LNCAP (cell line): ENCODE data around the gene SLIT2.

Experiments used
- TF ChIP-seq, protein P1 (sequence below): fragments of 450-650 bp; IDR thresholded peaks from 2 replicates; pipeline ENCODE4 v1.5.1; 2017; ENCODE audit warnings: mild to moderate bottlenecking

Gene SLIT2

GRCh38 chr4:20249333-20249732 is 2.4 kb upstream of the SLIT2 start:
- TF ChIP-seq, protein P1, sequence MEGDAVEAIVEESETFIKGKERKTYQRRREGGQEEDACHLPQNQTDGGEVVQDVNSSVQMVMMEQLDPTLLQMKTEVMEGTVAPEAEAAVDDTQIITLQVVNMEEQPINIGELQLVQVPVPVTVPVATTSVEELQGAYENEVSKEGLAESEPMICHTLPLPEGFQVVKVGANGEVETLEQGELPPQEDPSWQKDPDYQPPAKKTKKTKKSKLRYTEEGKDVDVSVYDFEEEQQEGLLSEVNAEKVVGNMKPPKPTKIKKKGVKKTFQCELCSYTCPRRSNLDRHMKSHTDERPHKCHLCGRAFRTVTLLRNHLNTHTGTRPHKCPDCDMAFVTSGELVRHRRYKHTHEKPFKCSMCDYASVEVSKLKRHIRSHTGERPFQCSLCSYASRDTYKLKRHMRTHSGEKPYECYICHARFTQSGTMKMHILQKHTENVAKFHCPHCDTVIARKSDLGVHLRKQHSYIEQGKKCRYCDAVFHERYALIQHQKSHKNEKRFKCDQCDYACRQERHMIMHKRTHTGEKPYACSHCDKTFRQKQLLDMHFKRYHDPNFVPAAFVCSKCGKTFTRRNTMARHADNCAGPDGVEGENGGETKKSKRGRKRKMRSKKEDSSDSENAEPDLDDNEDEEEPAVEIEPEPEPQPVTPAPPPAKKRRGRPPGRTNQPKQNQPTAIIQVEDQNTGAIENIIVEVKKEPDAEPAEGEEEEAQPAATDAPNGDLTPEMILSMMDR = peak; percentile 57

DNA sequence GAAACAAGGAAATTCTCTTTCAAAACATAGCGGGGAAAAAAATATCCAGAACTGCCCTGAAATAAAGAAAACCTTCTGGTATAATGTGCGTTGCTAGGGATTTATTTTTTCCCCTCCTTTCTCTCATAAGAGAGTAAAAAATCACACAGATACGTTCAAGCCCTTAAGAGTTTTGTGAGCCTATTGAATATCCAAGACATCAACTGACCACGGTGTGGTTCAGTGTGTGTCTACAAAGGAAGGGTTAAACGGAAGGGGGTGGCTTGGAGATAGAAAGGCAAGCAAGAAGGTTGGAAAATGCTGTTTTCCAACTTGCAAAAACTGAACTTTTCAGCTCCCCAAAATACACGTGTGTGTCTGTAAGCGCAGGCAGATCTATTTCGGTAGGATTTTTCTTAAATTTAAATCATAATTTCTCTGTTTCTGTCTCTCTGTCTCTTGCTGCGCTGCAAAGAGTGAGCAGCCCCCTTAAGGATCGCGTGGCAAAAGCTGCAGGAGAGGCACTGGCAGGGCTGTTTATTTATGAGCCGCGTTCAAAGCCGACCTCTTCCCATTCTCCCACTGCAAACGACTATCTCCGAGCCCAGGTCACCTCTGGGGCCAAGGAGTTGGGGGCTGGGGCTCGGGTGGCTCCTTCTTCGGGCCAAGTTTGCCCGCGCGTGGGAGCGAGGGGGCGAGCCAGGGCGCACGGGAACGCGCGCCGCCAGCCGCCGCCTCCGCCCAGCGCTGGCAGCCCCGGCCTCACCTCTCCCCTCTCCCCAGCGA is 492 bp upstream of the SLIT2 start:
- TF ChIP-seq, protein P1 = no peak

GRCh38 chr4:20252656-20253282 is 1.1 kb downstream of the SLIT2 start:
- TF ChIP-seq, protein P1 = no peak

DNA sequence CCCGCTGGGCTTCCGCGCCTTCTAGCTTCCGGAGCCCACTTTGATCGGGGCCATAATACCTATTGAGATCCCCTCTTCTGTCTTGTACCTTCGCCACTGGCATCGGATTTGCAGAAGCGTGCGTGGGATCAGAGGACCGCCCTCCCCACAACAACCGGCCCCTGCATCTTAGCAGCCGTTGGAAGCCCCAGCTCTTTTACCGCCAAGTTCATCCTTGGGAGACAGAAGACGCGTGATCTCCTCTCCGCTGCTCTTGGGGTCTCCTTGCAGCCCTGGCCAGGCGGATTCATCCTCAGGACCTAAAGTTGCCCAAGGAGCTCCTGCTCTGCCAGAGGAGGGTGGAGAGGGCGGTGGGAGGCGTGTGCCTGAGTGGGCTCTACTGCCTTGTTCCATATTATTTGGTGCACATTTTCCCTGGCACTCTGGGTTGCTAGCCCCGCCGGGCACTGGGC is 1.6 kb downstream of the SLIT2 start:
- TF ChIP-seq, protein P1 = no peak

DNA sequence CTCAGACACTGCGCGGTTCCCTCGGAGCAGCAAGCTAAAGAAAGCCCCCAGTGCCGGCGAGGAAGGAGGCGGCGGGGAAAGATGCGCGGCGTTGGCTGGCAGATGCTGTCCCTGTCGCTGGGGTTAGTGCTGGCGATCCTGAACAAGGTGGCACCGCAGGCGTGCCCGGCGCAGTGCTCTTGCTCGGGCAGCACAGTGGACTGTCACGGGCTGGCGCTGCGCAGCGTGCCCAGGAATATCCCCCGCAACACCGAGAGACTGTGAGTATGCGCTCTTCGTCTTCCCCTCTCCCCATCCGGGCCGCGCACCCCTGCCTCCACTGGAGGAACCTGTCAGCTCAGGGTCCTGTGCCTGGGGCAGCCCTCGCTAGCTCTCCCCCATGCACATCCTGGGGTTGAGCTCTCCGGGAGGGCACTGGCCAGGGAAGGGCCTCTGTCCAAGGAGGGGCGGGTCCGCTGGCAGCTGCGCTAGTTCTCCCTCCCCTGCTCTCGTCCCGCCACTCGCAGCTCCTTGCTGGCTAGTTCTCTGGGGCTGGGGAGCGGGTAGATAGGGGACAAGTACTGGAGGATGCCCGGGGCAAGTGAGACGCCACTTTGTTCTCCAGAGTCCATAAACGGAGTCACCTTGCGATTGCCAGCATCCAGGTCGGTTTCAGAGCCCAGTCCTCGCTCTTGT is 2.2 kb downstream of the SLIT2 start:
- TF ChIP-seq, protein P1 = no peak

- TF ChIP-seq, protein P1 = no peak
Observed at GRCh38 chr4:20254511-20255250, 3.0 kb downstream of the SLIT2 start.

DNA sequence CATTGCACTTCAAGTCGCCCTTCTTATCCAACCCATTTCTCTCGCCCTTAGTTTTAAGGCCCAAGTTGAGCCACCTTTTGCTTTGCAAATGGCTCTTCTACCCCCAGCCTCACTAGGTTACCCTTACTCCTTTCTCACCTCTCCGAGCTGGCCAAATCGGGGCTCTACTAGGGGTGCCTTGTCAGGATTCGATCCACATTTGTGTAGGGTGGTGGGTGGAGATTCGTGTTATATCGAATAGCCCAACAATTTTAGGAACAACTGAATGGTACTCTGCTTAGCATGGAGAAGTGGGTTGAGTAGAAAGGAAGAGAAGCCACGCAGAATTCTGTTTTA is 3.5 kb downstream of the SLIT2 start:
- TF ChIP-seq, protein P1 = no peak
